Inflammatory macrophage treated with lipopolysaccharide for 1 hour (primary cell): ENCODE results near the gene DNAJC8.
A peak's percentile ranks its signal among the peaks of the same experiment; 100 is the strongest.

Source experiments
- DNase-seq, 2 donors: peaks; one replicate each; pipeline ENCODE4 v3.0.0-alpha.2; 2020 to 2022

Gene DNAJC8

DNA sequence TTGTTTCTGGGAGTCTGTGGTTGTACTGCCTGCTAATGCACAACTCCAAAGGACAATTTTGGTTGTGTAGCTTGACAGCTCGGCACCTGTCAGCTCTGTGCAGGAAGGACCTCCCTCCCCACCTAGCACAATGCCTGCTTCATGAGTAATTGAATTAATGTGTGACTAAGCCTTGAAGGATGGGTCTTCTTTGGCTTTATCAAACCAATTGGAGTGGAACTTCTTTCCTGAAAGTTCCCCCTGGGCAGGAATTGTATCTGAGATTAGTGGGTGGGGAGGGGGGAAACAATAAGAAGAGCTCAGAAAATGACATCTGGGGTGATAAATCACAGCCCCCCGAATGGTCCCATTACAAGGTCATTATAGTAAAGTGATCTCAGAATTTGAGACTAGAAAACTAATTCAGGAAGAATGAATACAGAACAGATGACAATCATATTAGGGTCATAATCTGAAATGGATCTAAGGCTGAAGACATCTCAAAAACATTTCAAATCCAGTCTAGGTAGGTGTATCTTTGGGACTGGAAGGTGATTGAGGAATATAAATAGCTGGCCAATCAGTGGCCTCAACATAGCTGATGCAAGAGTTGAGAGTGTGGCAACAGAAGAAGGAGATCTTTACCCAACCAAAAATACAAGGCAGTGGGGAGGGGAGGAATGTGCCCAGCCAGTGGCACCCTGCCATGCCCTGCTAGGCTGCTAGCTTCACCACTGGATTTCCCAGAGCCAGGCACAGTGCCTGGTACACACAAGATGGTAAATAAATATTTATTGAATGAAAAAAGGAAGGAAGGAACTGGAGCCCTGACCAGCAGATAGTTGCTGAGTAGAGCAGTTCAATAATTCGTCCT is 16.4 kb upstream of the DNAJC8 start:
- peak in 1 of 2 donors; percentile 44 for DNase-seq

DNA sequence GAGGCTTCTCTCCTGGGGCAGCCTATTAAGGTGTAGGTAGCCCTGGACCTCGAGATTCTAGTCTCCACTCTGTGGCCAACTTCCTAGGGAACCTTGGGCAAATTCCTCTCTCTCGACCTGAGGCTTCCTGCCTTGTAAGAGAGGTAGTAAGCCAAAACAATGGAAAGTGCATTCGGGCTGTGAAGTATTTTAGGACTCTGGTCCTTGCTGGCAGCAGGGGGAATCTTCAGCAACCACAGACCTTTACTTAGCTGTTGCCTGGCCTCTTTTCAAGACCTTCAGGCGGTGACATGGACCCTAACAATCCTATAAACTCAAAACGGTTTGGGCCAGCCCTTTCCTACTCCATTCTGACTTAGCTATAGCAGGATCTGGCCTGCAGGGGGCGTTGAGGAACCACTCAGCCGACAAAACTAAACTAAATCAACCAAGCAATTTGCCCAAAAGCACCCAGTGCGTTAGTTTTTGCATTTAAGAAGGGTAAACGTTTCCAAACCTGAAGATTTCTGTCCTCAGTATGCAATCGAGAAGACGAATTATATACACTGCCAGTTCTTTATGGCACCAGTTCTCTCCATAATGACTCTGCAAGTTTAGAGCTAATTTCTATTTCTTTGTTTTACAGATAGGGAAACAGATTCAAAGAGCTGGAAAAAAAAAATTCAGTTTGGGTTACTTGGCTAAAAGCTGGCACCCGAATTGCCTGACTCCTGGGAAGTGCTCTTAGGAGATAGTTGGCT is 15.6 kb upstream of the DNAJC8 start:
- DNase-seq, result peak; percentile 64 to 89

DNA sequence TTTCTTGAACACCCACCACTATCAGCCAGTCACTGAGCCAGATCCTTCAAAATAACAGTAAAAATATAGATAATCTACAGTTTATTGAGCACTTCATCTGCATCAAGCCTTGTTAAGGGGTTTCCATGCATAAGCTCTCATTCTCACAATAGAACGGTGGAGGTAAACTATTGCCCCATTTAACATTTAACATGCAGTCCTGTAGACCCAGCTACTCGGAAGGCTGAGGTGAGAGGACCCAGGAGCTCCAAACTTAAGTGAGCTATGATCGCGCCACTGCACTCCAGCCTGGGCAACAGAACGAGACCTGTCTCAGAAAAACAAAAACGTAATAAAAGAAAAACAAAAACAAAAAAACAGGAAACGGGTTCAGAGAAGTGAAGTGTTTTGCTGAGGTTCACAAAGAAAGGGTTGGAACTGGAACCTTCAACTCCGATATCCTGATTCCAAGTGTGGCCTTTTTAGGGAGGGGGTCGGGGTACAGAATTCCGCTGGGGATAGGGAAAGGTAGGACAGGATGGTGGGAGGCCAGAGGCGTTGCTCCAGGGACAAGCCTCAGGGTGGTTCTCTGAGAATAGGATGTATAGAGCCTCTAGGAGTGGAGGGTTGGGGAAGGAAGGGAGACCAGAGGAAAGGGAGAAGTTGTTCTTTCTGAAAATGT is 14.9 kb upstream of the DNAJC8 start:
- DNase-seq, result no peak

DNA sequence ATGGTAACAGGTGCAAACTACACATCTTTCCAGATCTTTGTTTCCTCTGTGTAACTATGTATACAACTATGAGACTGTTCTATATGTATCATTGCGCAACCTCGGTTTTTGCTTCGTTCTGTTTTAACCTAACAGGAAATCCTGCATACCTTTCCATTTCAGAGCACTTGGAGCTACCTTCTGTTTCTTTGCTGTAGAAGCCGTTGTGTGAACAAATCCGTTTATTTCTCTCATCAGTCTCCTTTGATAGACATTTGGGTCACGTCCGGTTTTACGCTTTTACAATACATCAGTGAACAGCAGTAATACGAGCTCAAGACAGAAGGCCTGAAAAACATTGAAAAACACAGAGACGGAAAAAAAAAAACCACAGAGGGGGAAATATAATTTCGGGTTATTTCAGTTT is 13.6 kb upstream of the DNAJC8 start:
- peak in 1 of 2 donors; percentile 28 for DNase-seq

DNA sequence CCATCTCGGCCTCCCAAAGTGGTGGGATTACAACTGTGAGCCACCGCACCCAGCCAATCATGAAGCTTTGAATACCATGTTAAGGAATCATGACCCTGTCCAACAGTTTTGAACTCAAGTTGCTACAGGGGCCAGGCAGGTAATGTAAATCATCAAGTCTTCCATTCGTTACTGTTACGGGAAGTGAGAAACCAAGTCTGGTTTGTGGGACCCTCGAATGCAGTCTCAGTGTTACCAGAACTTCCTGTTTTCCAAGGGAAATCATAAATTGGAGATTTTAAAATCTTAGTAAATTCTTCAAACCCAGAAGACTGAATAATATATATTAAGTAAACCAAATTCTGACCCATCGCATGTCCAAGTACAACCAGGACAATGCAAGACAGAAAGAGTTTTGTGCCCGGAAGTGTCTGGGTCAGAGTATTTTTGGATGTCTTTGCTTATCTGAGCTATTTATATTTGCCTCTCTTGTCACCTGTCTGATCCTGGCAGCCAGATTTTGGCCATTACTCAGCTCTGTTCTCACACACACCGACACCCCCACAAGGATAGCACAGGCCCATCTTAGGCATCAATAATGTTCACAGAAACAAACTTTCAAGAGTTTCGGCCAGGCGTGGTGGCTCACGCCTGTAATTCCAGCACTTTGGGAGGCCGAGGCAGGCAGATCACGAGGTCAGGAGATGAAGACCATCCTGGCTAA is 11.9 kb upstream of the DNAJC8 start:
- no peak for DNase-seq

DNA sequence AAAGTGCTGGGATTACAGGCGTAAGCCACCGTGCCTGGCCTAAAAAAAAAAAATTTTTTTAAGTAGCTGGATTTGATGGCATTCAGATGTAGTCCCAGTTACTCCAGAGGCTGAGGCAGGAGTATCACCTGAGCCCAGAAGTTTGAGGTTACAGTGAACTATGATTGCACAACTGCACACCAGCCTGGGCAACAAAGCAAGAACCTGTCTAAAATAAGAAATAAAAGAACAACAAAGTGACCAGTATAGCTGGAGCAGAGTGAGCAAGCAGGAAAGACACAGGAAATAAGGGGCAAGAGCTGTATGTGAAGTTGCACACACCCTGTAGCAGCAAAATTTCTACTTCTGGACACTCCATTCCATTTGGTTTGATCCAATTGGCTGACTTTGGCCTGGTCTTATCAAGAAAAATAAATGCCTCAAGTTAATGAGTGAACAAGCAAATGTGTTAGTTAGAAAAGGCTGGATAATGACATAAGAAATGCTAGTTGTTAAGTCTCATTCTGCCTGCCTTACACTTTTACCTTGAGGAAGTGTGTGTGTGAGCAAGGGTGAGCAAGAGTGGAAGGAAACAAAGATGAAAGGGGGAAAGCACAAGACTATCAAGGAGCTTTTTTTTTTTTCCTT is 11.0 kb upstream of the DNAJC8 start:
- no peak for DNase-seq

DNA sequence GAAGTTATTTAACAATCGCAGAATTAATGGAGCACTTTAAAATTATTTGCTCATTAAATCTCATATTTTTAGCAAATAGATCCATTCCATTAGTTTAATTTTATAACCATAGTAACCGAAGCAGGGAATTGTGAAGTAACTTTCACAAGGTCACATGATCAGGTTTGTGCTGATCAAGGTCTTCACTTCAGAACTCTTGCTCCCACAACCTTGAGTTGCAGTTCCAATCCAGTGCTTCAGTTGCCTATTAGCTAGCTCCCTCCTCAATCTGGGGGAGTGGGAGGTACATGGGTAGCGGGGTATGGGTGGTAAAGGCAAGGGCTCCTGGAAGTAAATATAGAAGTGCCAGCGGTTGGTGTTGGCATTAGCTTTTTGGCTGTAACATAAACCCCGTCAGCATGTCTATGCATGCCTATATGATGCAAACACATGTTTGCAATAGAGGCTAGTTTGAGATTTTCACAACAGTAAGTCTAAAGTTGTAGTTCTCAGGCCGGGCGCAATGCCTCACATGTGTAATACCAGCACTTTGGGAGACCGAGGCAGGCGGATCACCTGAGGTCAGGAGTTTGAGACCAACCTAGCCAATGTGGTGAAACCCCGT is 8.9 kb upstream of the DNAJC8 start:
- DNase-seq, result no peak

DNA sequence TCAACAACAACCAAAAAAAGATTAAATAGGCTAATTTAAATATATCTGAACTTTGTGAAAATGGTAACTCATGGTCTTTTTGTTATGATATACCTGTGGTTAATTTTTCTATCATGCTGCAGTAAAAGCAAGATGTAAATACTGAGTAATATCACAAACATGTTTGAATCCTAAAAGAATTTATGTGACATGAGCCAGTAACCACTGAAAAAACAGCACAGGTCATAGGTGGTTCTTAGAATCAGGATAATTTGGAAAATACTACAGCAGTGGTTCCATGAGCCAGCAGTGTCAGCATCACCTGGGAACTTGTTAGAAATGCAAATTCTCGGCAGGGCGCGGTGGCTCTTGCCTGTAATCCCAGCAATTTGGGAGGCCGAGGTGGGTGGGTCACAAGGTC is 7.2 kb upstream of the DNAJC8 start:
- DNase-seq, result no peak

DNA sequence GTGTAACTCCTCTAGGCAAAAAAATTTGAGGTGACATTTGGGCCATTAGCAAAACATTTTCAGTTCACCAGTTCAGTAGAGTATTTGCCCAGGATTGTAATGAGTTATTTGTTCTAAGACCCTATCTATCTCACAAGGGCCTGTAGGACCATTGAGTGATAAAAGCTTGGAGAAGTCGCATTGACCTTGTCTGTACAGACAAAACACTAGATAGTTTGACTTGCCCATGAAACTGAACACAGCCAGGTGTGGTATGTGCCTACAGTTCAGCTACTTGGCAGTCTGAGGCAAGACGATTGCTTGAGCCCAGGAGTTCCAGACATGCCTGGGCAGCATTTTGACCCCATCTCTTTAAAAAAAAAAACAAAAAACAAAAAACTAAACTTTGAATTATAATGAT is 6.2 kb upstream of the DNAJC8 start:
- no peak for DNase-seq

DNA sequence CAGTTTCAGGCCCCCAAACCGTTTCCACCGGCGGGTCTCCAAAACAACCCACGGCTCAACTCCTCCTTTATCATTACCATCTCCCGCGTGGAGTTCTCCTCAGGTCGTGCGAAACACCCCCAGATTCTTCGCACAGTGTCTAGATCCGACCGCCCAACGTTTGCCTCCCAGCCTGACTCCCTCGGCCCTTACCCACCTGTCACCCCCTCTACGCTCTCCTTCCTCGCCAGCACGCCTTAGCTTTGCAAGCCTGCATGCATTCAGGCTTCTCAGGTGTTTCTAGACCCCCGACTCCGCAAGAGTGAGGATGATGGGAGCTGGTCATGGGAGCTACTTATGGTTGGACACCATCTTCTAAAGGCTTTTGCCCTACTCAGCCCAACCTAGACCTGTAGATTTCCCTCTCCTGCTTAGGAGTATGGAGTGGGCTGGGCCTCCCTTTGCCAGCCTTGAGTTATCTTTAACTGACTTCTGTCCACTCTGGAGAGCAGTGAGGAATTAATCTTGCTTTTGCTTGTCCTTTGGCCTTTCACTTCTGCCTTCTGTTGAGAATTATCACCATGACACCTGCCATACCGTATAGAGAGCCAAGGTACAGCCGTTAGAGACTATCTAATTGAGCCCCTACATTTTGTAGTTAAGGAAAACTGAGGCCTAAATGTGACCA is 4.0 kb upstream of the DNAJC8 start:
- DNase-seq, result no peak

DNA sequence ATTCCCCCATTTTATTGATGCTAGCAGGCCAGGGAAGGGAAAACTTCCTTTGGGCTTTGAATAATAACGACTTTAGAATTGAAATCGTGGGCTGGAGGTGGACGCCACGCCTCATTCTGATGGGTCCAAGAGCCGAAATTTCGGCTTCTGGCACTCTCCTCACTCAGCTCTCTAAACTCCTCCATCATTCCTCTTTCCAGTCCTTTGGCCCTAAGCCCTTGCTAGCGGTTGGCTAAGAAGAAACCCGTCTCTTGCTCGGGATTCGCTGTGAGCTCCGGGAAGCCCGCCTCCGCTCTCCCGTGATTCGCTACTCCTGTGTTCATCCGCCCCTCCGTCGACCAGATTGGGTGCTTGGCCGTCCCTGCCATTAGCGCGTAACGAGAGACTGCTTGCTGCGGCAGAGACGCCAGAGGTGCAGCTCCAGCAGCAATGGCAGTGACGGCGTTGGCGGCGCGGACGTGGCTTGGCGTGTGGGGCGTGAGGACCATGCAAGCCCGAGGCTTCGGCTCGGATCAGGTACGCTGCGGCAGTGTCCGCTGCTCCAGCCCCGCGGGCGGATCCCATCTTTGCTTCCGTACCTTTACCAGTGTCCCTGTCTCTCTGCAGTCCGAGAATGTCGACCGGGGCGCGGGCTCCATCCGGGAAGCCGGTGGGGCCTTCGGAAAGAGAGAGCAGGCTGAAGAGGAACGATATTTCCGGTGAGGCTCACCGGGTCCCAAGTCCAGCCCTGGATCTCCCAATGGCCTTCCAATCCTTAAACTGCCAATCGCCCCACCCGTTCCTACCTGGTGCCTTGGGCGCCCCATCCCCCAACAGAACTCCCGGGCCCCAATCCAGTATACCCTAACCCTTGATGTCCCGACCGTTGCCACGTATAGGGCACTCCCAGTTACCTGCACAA is 3.2 kb upstream of the DNAJC8 start, which contains the start of gene ATP5IF1:
Gene ATP5IF1 (plus strand): TSS at position 370 of the 901 bp plus-strand sequence. CDS start 60 bp downstream, at position 430.
- peak; percentile 96 to 98 for DNase-seq

DNA sequence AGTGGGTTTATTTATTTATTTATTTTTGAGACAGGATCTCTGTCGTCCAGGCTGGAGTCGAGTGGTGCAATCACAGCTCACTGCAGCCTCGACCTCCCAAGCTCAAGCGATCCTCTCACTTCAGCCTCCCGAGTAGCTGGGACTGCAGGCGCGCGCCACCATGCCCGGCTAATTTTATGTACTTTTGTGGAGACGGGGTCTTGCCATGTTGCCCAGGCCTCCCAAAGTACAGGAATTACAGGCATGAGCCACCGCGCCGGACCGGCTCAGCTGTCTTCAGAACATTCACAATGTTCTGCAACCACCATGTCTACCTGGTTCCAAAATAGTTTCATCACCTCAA is 406 bp upstream of the DNAJC8 start:
- no peak for DNase-seq

DNA sequence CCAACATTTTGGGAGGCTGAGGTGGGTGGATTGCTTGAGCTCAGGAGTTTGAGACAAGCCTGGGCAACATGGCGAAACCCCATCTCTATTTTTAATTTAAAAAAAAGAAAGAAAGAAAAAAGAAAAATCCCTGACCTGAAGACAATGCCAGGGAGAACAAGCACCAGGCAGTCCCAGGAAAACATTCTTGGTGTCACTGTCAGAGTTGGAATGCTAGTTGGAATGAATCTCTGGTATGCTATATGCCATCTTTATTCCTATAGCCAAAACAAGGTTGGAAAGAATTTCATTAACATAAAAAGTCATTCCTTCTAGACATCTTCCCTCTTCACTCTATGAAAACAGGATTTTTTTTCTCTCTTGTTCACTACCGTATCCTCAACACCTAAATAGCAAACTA is 2.8 kb downstream of the DNAJC8 start:
- DNase-seq, result no peak

DNA sequence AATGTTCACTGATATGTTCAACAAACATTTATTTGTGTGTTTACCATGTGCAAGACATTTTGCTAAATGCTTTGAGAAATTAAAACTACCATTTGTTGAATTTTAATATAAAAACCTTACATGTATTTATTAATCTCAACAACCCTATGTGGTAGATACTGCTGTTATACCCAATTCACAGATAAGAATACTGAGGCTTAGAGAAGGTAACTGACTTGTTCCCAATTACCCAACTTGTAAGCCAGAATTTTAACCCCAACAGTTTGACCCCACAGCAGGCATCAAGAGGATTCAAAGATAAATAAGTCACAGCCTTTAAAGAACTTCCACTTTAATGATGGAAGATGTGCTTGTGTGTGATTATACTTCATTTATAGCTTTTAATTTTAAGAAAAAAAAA is 3.7 kb downstream of the DNAJC8 start:
- DNase-seq, result no peak

DNA sequence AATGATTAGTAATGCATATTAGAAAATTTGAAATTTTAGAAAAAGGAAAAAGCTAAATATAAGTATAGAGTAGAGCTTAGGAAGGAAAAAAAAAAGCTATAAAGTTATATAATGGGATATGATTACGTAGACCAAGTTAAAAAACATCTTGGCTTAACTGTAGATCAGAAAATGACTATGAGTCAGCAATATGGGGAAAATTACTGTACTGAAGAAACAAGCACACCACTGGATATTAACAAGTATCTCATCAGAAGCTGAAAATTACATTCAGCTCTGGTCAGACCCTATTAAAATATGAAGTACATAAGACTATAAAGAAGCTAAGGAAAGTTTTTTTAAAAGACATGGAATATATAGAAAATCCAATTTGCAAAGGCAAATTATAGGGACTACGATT is 19.5 kb downstream of the DNAJC8 start:
- DNase-seq, result no peak

DNA sequence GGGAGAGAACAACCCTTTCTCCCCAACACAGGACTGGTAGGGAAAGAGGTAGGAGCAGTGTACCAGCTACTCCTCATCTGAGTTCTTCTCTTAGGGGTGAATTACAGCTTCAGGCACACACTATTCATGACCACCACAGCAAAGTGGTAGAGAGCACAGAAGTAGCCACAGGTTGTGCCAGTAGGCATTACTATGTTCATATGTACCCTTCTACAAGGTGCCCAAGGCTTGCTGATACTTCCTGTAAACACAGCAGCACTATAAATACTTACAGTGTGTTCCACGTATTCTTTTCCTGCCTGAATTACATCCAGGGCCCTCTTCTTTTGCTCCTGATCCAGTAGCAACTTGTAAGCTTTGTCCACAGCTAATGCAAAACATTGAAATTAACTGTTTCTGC is 23.1 kb downstream of the DNAJC8 start:
- DNase-seq, result no peak

DNA sequence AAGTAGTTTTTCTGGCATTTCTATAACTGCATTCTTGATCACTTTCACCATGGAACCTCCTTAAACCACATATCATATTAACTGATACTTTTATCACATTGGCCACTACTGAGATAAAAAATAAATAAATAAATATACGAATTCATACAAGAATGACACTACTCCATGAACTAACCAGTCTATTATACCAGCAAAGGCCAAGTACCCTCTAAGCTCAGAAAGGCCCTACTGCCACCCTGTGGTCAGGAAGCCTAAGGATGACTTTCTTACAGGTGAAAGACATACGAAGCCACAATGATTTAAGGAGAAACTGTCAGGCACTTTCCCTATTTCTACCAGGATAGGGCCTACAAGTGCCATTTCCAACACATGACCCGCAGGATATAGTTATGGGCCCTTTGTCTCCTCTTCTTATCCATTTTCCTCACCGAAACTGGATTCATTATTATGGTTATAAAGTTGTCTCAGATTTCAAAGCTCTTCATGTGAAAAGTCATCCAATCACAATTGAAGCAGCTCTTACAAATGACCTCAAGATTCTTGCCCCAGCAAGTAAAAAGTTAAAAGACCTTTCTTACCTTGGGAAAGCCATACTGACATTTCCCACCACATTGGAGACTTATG is 23.9 kb downstream of the DNAJC8 start:
- peak; percentile 59 to 84 for DNase-seq

DNA sequence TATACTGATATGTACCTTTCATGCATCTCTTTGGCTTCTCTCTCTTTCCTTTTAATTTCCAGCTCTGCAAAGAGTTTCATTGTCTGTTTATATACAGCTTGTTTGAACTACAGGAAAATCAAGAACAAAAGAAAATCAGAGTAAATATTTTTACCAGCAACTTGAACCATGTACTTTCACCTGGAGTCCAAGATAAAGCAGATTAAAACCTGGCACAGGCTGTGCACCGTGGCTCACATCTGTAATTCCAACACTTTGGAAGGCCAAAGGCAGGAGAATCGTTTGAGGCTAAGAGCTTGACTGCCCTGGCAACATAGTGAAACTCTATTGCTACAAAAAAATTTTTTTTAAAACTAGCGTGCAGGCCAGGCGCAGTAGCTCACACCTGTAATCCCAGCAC is 27.6 kb downstream of the DNAJC8 start:
- no peak for DNase-seq

DNA sequence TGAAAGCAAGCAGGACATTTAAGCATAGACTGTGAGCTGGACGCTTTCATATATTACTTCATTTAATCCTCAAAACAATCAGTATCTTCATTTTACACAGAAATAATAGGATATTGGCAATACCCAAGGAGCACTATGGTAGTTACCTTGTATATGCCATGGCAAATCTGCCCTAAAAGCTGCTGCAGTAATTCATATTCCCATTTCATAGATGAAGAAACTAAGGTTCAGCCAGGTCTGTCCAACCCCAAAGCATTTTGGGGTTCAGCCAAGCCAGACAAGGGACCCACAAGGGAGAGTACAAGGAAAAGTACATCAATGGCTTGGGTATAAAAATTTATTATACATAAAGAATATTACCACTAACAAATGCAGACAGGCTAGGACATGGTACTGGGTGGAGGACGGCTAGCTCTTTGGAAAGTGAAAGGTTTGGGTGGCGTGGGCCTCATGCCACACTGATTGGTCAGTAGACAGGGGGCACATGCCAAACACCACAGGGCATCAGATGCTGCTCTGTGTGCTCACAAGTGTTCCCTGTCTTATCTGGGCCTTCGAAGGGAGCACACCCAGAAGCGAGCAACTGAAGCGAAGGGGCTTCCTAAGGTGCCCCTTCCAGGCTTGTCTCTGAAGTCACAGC is 32.5 kb downstream of the DNAJC8 start:
- no peak for DNase-seq
